ENCODE data around the gene CDC27.

The CDC27 gene, protein sequence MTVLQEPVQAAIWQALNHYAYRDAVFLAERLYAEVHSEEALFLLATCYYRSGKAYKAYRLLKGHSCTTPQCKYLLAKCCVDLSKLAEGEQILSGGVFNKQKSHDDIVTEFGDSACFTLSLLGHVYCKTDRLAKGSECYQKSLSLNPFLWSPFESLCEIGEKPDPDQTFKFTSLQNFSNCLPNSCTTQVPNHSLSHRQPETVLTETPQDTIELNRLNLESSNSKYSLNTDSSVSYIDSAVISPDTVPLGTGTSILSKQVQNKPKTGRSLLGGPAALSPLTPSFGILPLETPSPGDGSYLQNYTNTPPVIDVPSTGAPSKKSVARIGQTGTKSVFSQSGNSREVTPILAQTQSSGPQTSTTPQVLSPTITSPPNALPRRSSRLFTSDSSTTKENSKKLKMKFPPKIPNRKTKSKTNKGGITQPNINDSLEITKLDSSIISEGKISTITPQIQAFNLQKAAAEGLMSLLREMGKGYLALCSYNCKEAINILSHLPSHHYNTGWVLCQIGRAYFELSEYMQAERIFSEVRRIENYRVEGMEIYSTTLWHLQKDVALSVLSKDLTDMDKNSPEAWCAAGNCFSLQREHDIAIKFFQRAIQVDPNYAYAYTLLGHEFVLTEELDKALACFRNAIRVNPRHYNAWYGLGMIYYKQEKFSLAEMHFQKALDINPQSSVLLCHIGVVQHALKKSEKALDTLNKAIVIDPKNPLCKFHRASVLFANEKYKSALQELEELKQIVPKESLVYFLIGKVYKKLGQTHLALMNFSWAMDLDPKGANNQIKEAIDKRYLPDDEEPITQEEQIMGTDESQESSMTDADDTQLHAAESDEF

DNA sequence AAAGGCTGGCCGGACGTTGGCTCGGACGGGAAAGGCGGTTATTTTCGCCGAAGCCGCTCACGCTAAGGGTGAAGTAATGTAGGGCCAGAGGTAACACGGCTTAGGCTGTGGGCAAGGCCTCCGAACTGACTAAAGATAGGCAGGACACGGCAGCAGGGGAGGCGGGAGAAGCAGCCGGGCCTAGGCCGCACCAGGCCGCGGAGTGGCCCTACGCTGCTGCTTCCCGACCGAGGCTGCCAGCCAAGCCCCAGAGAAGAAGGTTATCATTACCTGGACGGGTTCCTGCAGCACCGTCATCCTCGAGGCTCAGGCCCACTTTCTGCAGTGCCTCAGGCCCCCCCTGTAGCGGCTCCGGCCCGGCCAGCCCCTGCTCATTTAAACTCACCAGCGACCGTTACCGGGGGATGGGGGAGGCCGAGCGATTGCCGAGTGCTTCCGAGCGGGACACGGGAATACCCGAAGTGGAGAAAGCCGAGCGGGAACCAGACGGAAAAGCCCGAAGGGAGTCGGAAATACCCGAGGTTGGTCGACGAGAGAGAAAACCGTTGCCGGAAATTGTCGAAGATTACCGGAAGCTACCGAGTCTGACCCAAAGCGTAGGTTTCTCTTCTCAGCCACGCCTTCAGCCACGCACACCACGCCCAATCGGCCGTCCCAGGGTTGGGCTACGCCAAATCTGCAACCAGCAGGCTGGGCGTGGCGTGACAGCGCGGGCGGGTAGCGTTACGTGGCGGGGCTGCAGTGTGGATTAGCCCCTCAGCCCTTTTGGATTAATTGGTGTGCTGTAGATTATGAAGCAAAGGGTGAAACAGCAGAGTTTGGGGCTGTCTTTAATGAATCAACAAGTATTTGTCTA lies at the start of gene CDC27:
CDC27 (minus strand) TSS at position 420 of the 856 bp plus-strand sequence; CDS start at position 297, 123 bp downstream.
- peak; percentile 97 for DNase-seq (ENCODE audit: low read depth)
- peak within 1 kb of the TSS; percentile 82 for H3K4me3 ChIP-seq (ENCODE audit: control insufficient read depth, low read depth, low read length)
- no peak for TF ChIP-seq CTCF (conservative IDR thresholded peaks at IDR 0.05; ENCODE audit: control insufficient read depth, insufficient read depth, low read depth, low read length)

GRCh38 chr17:47238321-47239010 lies 49.4 kb upstream of the CDC27 start:
- TF ChIP-seq CTCF (conservative IDR thresholded peaks at IDR 0.05; ENCODE audit: control insufficient read depth, insufficient read depth, low read depth, low read length): no peak
- DNase-seq (ENCODE audit: low read depth): no peak
- H3K4me3 ChIP-seq (ENCODE audit: control insufficient read depth, low read depth, low read length): no peak overlapping the region

DNA sequence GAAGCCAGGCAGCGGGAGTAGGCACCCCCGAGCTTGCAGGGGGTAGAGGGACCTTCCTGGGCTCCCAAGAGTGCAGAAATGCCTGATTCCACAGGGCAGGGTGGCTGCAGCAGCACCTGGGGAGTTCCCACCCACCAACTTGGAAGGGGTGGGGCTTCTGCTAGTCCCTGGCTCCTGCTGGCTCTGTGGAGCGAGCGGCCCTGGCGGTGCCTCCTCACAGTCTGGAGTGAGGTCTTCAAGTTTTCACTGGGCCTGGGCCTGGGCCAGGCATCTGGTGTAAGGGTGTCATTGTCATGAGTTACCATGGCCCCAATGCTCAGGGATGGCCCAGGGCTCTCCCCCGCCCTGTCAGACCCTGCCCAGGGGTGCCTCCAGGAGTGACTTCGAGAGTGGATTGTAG lies 48.7 kb upstream of the CDC27 start:
- no peak overlapping the region for H3K4me3 ChIP-seq (ENCODE audit: control insufficient read depth, low read depth, low read length)
- TF ChIP-seq CTCF (conservative IDR thresholded peaks at IDR 0.05; ENCODE audit: control insufficient read depth, insufficient read depth, low read depth, low read length): no peak
- DNase-seq (ENCODE audit: low read depth): no peak

GRCh38 chr17:47235923-47236322 lies 46.8 kb upstream of the CDC27 start:
- H3K4me3 ChIP-seq (ENCODE audit: control insufficient read depth, low read depth, low read length): no peak overlapping the region
- TF ChIP-seq CTCF (conservative IDR thresholded peaks at IDR 0.05; ENCODE audit: control insufficient read depth, insufficient read depth, low read depth, low read length): no peak

DNA sequence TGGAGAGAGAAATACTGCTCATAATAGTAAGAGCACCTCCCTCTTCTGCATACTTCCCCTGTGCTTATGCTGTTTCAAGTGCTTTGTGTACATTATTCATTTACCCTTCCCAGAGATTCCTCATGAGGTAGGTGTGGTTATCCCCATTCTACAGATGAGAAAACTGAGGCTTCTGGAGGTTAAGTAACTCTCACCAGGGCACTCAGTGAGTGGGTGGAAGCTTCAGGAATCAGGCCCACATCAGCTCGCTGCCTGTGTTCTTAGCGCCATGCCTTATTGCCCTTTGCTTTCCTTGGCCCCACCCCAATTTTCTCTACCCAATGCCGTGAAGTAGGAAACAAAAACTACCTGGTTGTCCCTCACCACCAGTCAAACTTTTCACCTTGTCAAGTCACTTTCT lies 46.4 kb upstream of the CDC27 start:
- H3K4me3 ChIP-seq (ENCODE audit: control insufficient read depth, low read depth, low read length): no peak overlapping the region
- TF ChIP-seq CTCF (conservative IDR thresholded peaks at IDR 0.05; ENCODE audit: control insufficient read depth, insufficient read depth, low read depth, low read length): no peak
- DNase-seq (ENCODE audit: low read depth): no peak

More at GRCh38 chr17:47235923-47236322, 46.8 kb upstream of the CDC27 start:
- DNase-seq (ENCODE audit: low read depth): no peak

DNA sequence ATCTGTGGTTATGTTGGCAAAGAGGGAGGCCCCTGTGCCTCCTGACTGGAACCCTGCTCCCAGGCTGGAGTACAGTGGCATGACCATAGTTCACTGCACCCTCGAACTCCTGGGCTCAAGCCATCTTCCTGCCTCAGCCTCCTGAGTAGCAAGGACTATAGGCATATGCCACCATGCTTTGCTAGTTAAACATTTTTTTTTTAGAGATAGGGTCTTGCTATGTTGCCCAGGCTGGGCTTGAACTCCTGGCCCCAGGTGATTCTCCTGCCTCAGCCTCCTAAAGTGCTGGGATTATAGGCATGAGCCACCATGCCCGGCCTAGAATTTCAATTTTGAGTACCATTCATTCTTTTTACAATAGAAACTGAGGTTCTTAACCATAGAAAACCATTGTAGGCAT lies 43.4 kb upstream of the CDC27 start:
- TF ChIP-seq CTCF (conservative IDR thresholded peaks at IDR 0.05; ENCODE audit: control insufficient read depth, insufficient read depth, low read depth, low read length): no peak
- no peak overlapping the region for H3K4me3 ChIP-seq (ENCODE audit: control insufficient read depth, low read depth, low read length)
- no peak for DNase-seq (ENCODE audit: low read depth)
